H1 (cell line): Measurements from ENCODE around the gene HYAL4. TPM values are rescaled to one million over a fixed set of nuclear protein-coding genes. Genes with fewer than 3 reads are reported as not detected.
A peak's percentile ranks its signal among the peaks of the same experiment; 100 is the strongest.

Experiments
- CTCF ChIA-PET: fragments of 300-600 bp; sonication (Branson Sonifier 250); formaldehyde crosslinking; loops from one replicate; lab custom pipeline; 2021; ENCODE audit not compliant: partially characterized antibody; lab: Charles Lee
- POLR2A ChIA-PET: fragments of 300-600 bp; sonication (Branson Sonifier 250); formaldehyde crosslinking; loops from one replicate; lab custom pipeline; 2021; ENCODE audit warnings: inconsistent platforms; ENCODE audit not compliant: partially characterized antibody; lab: Charles Lee
- DNase-seq, 2 experiments: peaks; one replicate each; pipeline versions ENCODE4 v3.0.0 to v3.0.0-alpha.2; 2010 to 2022; ENCODE audit warnings: low spot score in 2 of 2, low read depth in 1 of 2, mixed read lengths in 1 of 2
- FAIRE-seq: peaks from 2 replicates; lab custom pipeline; 2011; peaks lifted over from hg19 to GRCh38; lab: Jason Lieb, UNC
- H2AFZ ChIP-seq: 2 replicates; pipeline ENCODE4 v1.8.1; 2012; ENCODE audit warnings: low read length, inconsistent platforms
- H2AK5ac ChIP-seq: 2 replicates; pipeline ENCODE4 v1.6.1; 2013; ENCODE audit warnings: low read depth, low read length
- H2BK120ac ChIP-seq: replicated peaks from 2 replicates; pipeline ENCODE3; 2013; ENCODE audit warnings: low read depth, low read length, inconsistent platforms
- H2BK12ac ChIP-seq: 2 replicates; pipeline ENCODE4 v1.6.1; 2013; ENCODE audit warnings: low read depth, low read length
- H2BK15ac ChIP-seq: 2 replicates; pipeline ENCODE4 v1.6.1; 2013; ENCODE audit warnings: low read length
- H2BK20ac ChIP-seq: 2 replicates; pipeline ENCODE4 v1.6.1; 2013; ENCODE audit warnings: low read length
- H2BK5ac ChIP-seq: 2 replicates; pipeline ENCODE4 v1.6.1; 2013; ENCODE audit warnings: low read depth, low read length
- H3K14ac ChIP-seq: 2 replicates; pipeline ENCODE4 v1.6.1; 2013; ENCODE audit warnings: inconsistent platforms; ENCODE audit not compliant: insufficient read length
- H3K18ac ChIP-seq: 2 replicates; pipeline ENCODE4 v1.6.1; 2013; ENCODE audit warnings: low read length; ENCODE audit errors: extremely low read depth
- H3K23ac ChIP-seq: 2 replicates; pipeline ENCODE4 v1.6.1; 2013; ENCODE audit warnings: inconsistent platforms; ENCODE audit not compliant: insufficient read length
- H3K23me2 ChIP-seq: 2 replicates; pipeline ENCODE4 v1.6.1; 2013; ENCODE audit warnings: low read depth, low read length
- H3K27ac ChIP-seq: 2 replicates; pipeline ENCODE4 v1.6.1; 2011; ENCODE audit warnings: low read depth, low read length, inconsistent platforms
- H3K27me3 ChIP-seq, 4 experiments: replicated peaks in 1 of 4; 1 replicate in 1 of 4; 2 replicates in 3 of 4; pipeline versions ENCODE4 v1.6.1 to v1.8.1; 2011 to 2013; ENCODE audit warnings: low read length in 3 of 4, mild to moderate bottlenecking in 3 of 4, inconsistent platforms in 2 of 4, mixed read lengths in 2 of 4, moderate library complexity in 1 of 4; ENCODE audit not compliant: control insufficient read depth in 3 of 4, insufficient read depth in 3 of 4; ENCODE audit errors: extremely low read depth in 1 of 4
- H3K36me3 ChIP-seq, 4 experiments: 2 replicates each; pipeline versions ENCODE4 v1.6.1 to v1.8.1; 2011 to 2013; ENCODE audit warnings: mild to moderate bottlenecking in 4 of 4, low read length in 3 of 4, moderate library complexity in 2 of 4, control low read depth in 1 of 4, inconsistent platforms in 1 of 4; ENCODE audit not compliant: insufficient read depth in 4 of 4, control insufficient read depth in 2 of 4
- H3K4ac ChIP-seq: replicated peaks from 2 replicates; pipeline ENCODE3; 2013; ENCODE audit warnings: low read length, low read depth, mixed read lengths, inconsistent platforms; ENCODE audit not compliant: insufficient read length
- H3K4me1 ChIP-seq, 4 experiments: replicated peaks in 1 of 4; 1 replicate in 1 of 4; 2 replicates in 3 of 4; pipeline versions ENCODE4 v1.6.1 to v1.8.1; 2011 to 2013; ENCODE audit warnings: low read length in 3 of 4, inconsistent platforms in 2 of 4, mixed read lengths in 1 of 4; ENCODE audit not compliant: insufficient read depth in 4 of 4, control insufficient read depth in 3 of 4
- H3K4me2 ChIP-seq, 2 experiments: 2 replicates each; pipeline versions ENCODE4 v1.6.1 to v1.8.1; 2011 to 2013; ENCODE audit warnings: low read depth in 2 of 2, low read length in 2 of 2, control low read depth in 1 of 2, inconsistent platforms in 1 of 2, mild to moderate bottlenecking in 1 of 2; ENCODE audit not compliant: insufficient read depth in 1 of 2
- H3K4me3 ChIP-seq, 4 experiments: fragments of 200-600, 300-600 bp in 1 of 4; sonication (generic), shearing (Covaris generic), sonication (Bioruptor Twin) in 1 of 4; 2 replicates each; pipeline versions ENCODE4 v1.5.1 to v1.8.1; 2011 to 2016; ENCODE audit warnings: low read length in 4 of 4, low read depth in 3 of 4, control low read depth in 2 of 4, inconsistent platforms in 2 of 4, mild to moderate bottlenecking in 2 of 4, mixed read lengths in 1 of 4, moderate library complexity in 1 of 4; ENCODE audit not compliant: insufficient read depth in 2 of 4; ENCODE audit errors: extremely low read depth in 1 of 4
- H3K56ac ChIP-seq: replicated peaks from 2 replicates; pipeline ENCODE3; 2013; ENCODE audit warnings: low read depth, mild to moderate bottlenecking, mixed read lengths, low read length, inconsistent platforms; ENCODE audit not compliant: insufficient read length
- H3K79me1 ChIP-seq: 2 replicates; pipeline ENCODE4 v1.6.1; 2013; ENCODE audit warnings: low read depth, low read length, control low read depth
- H3K79me2 ChIP-seq, 2 experiments: 2 replicates each; pipeline versions ENCODE4 v1.6.1 to v1.8.1; 2012 to 2013; ENCODE audit warnings: low read length in 2 of 2, mild to moderate bottlenecking in 2 of 2, inconsistent platforms in 1 of 2; ENCODE audit not compliant: insufficient read depth in 2 of 2, control insufficient read depth in 1 of 2
- H3K9ac ChIP-seq, 4 experiments: replicated peaks in 1 of 4; 1 replicate in 1 of 4; 2 replicates in 3 of 4; pipeline versions ENCODE4 v1.6.1 to v1.8.1; 2011 to 2013; ENCODE audit warnings: low read depth in 3 of 4, low read length in 3 of 4, control low read depth in 2 of 4, mild to moderate bottlenecking in 2 of 4, moderate library complexity in 2 of 4, inconsistent platforms in 1 of 4; ENCODE audit errors: extremely low read depth in 1 of 4
- H3K9me3 ChIP-seq, 2 experiments: 2 replicates each; pipeline versions ENCODE4 v1.6.1 to v1.8.1; 2012 to 2013; ENCODE audit warnings: mild to moderate bottlenecking in 2 of 2, moderate library complexity in 2 of 2, control low read depth in 1 of 2, inconsistent platforms in 1 of 2, low read depth in 1 of 2, low read length in 1 of 2, mixed read lengths in 1 of 2; ENCODE audit not compliant: insufficient read depth in 2 of 2
- H4K20me1 ChIP-seq, 2 experiments: replicated peaks in 1 of 2; 2 replicates each; pipeline versions ENCODE3 to v1.8.1; 2011 to 2013; ENCODE audit warnings: inconsistent platforms in 2 of 2, low read length in 2 of 2, mild to moderate bottlenecking in 1 of 2; ENCODE audit not compliant: insufficient read depth in 2 of 2, control insufficient read depth in 1 of 2
- H4K5ac ChIP-seq: 2 replicates; pipeline ENCODE4 v1.6.1; 2013; ENCODE audit warnings: low read length, low read depth, mixed read lengths, inconsistent platforms; ENCODE audit not compliant: insufficient read length
- H4K8ac ChIP-seq: 2 replicates; pipeline ENCODE4 v1.8.0; 2013; ENCODE audit warnings: mild to moderate bottlenecking, moderate library complexity, low read length, inconsistent platforms; ENCODE audit not compliant: insufficient read depth; ENCODE audit errors: extremely low read depth
- H4K91ac ChIP-seq: replicated peaks from 2 replicates; pipeline ENCODE3; 2013; ENCODE audit warnings: low read length, mixed read lengths, inconsistent platforms; ENCODE audit not compliant: insufficient read length
- CTCF ChIP-seq, 3 experiments: IDR thresholded peaks; 1 replicate in 2 of 3; 2 replicates in 1 of 3; pipeline versions ENCODE4 v1.5.1 to v1.6.1; 2011; ENCODE audit warnings: low read length in 3 of 3, mild to moderate bottlenecking in 3 of 3, inconsistent platforms in 2 of 3, low read depth in 1 of 3, moderate library complexity in 1 of 3; ENCODE audit not compliant: insufficient read depth in 1 of 3; ENCODE audit errors: control extremely low read depth in 1 of 3
- RAD21 ChIP-seq, 2 experiments: IDR thresholded peaks in 1 of 2; conservative IDR thresholded peaks in 1 of 2; 2 replicates each; pipeline ENCODE4 v1.6.1; 2011; ENCODE audit warnings: low read depth in 2 of 2, low read length in 2 of 2, improper control_type of control experiment in 1 of 2, inconsistent platforms in 1 of 2, mild to moderate bottlenecking in 1 of 2, moderate library complexity in 1 of 2
- SAP30 ChIP-seq: fragments of 300-600 bp; sonication (generic); IDR thresholded peaks from 2 replicates; pipeline ENCODE4 v1.7.1; 2012; ENCODE audit warnings: low read length, moderate library complexity, mild to moderate bottlenecking, inconsistent platforms; ENCODE audit not compliant: insufficient read depth, insufficient replicate concordance
- SP1 ChIP-seq: IDR thresholded peaks from 2 replicates; pipeline ENCODE4 v1.6.1; 2011; ENCODE audit warnings: low read depth, low read length
- WGBS, 2 experiments: shearing (Covaris generic) in 1 of 2; methylation state at CpG; one replicate each; pipeline versions ENCODE4 v1.1.6 to v1.1.7; 2013 to 2015; ENCODE audit warnings: low lambda C conversion rate in 2 of 2, mixed read lengths in 2 of 2, inconsistent platforms in 1 of 2, low coverage in 1 of 2, missing lambda C conversion rate in 1 of 2; ENCODE audit not compliant: insufficient replicate concordance in 2 of 2, insufficient coverage in 1 of 2, insufficient read length in 1 of 2; ENCODE audit errors: extremely low coverage in 1 of 2, missing lambda C conversion rate in 1 of 2; 5-methylcytosine and 5-hydroxymethylcytosine counted together
- polyA plus RNA-seq, 7 experiments: library from polyadenylated mRNA; depleted of rRNA in 3 of 7; stranded (reverse) in 5 of 7; unstranded in 2 of 7; fragments of >200 nt in 5 of 7; fragments of 200-250 nt in 2 of 7; gene quantifications; 1 replicate in 5 of 7; 2 replicates in 1 of 7; 4 replicates in 1 of 7; pipeline versions ENCODE4 v1.2.1 to v1.2.3, GENCODE V29; 2011 to 2013; ENCODE audit warnings: missing spikeins in 2 of 7, mixed read lengths in 2 of 7
- total RNA-seq: library from RNA; stranded (reverse); fragmentation: NEBNext Ultra II Directional; extraction: Animal tissue kit (Norgen Biotek cat#: 25700); gene quantifications from 2 replicates; pipeline ENCODE4 v1.2.1, GENCODE V29; 2021

The HYAL4 gene
- total and polyA plus RNA-seq, 2 of the 8 experiments (the other 6 are each of a cell fraction or from before 2014, with no cell fraction given) = not detected

- H4K8ac ChIP-seq = no peak overlapping the region
- DNase-seq = no peak
- ChIA-PET POLR2A (interaction anchor here (0.5 kb wide), 1 partner anchor 205 kb away, joined by 6 read pairs; no protein-coding TSS in a partner anchor), CTCF (interaction anchor here (0.7 to 4.1 kb wide), 52 partner anchors 9 to 371 kb away, joined by 3 to 64 read pairs (median 4); partner anchors contain the start of genes HYAL4, LMOD2 and WASL)
- H3K4me2 ChIP-seq = no peak overlapping the region
- FAIRE-seq = peak; percentile 87
- no peaks in the 10 kb centered on the region for H3K27me3 ChIP-seq
- H3K56ac ChIP-seq = no peak overlapping the region
- 46% methylated on average over 3 of the region's 3 CpGs; no CpG with 5 or more reads in 1 of the 2 experiments for WGBS, 2 experiments
- no peak overlapping the region for H3K14ac ChIP-seq
- no peak overlapping the region for H4K91ac ChIP-seq
- no peak overlapping the region for H2AFZ ChIP-seq
- H3K23ac ChIP-seq = no peak overlapping the region
- H2BK5ac ChIP-seq = no peak overlapping the region
- no peaks in the 10 kb centered on the region for H4K20me1 ChIP-seq
- H3K4me1 ChIP-seq = peaks cover 0 to 2% (median 1%) of the 10 kb centered on the region in 4 experiments; a peak in 1 of 7 replicates
- 0 out of 4 replicates have a peak, but pooled peaks cover 3% of the 10 kb centered on the region in 2 experiments for H3K9me3 ChIP-seq
- H4K5ac ChIP-seq = no peak overlapping the region
- H2BK20ac ChIP-seq = no peak overlapping the region
- H2BK12ac ChIP-seq = no peak overlapping the region
- H3K27ac ChIP-seq = no peak overlapping the region
- no peak overlapping the region for H3K4ac ChIP-seq
- no peak overlapping the region for H3K4me3 ChIP-seq
- no peaks in the 10 kb centered on the region for H3K79me2 ChIP-seq
- no peak overlapping the region for H3K9ac ChIP-seq
- no peak overlapping the region for H2AK5ac ChIP-seq
- H3K36me3 ChIP-seq = no peaks in the 10 kb centered on the region
- H3K79me1 ChIP-seq = no peaks in the 10 kb centered on the region
- no peak overlapping the region for H2BK120ac ChIP-seq
- no peak overlapping the region for H2BK15ac ChIP-seq
- TF ChIP-seq SP1 (no peak), RAD21 (IDR thresholded peaks at IDR 0.05 in 1 of 2, conservative IDR thresholded peaks at IDR 0.05 in 1 of 2; ENCODE audit: low read depth in 2 of 2, low read length in 2 of 2) (peak; percentile 68 to 69), CTCF (IDR thresholded peaks at IDR 0.05; ENCODE audit: control extremely low read depth in 1 of 3, insufficient read depth in 1 of 3, low read depth in 1 of 3, low read length in 3 of 3) (peak in 2 of 3 experiments; percentile 61 to 68; a peak in 3 of 4 replicates), SAP30 (no peak)
- TF ChIP-seq, all 59 proteins: peak for 2
- H3K23me2 ChIP-seq = no peaks in the 10 kb centered on the region
- no peak overlapping the region for H3K18ac ChIP-seq
Measured at GRCh38 chr7:123865517-123866117, 20.6 kb downstream of the HYAL4 start.
